ENCODE data around the gene JMJD7.

- TF ChIP-seq CTCF (conservative IDR thresholded peaks at IDR 0.05), result no peak
- TF ChIP-seq EZH2 (IDR thresholded peaks at IDR 0.05; ENCODE audit: low read depth), result no peak
Observed at GRCh38 chr15:41876689-41877088, 48.8 kb downstream of the JMJD7 start.
